Osteoblast (primary cell): ENCODE measurements around the gene ADAMTS18. TPM values are rescaled to one million over a fixed set of nuclear protein-coding genes. Genes with fewer than 3 reads are reported as not detected.

ENCODE experiments used
- DNase-seq: peaks from one replicate; pipeline ENCODE4 v3.0.0; 2011; ENCODE audit warnings: low spot score, mixed read lengths; ENCODE audit not compliant: insufficient read length; ENCODE audit errors: missing footprints
- H2AFZ ChIP-seq: 2 replicates; pipeline ENCODE4 v1.6.0; 2011; ENCODE audit warnings: mild to moderate bottlenecking, low read length
- H3K27ac ChIP-seq: 2 replicates; pipeline ENCODE4 v1.5.1; 2011; ENCODE audit warnings: mild to moderate bottlenecking, low read depth, low read length, moderate library complexity
- H3K27me3 ChIP-seq: 2 replicates; pipeline ENCODE4 v1.6.0; 2012; ENCODE audit warnings: mild to moderate bottlenecking, control low read depth, inconsistent platforms, low read length, moderate library complexity; ENCODE audit not compliant: insufficient read depth
- H3K36me3 ChIP-seq: 2 replicates; pipeline ENCODE4 v1.5.1; 2011; ENCODE audit warnings: mild to moderate bottlenecking, low read length, control low read depth, moderate library complexity; ENCODE audit not compliant: insufficient read depth
- H3K4me1 ChIP-seq: 2 replicates; pipeline ENCODE4 v1.5.1; 2011; ENCODE audit warnings: mild to moderate bottlenecking, low read length, control low read depth, moderate library complexity; ENCODE audit not compliant: insufficient read depth
- H3K4me2 ChIP-seq: 2 replicates; pipeline ENCODE4 v1.6.0; 2011; ENCODE audit warnings: mild to moderate bottlenecking, low read length; ENCODE audit not compliant: insufficient read depth
- H3K4me3 ChIP-seq: fragments of 200-600 bp; sonication (generic); 3 replicates; pipeline ENCODE4 v1.5.1; 2012; ENCODE audit warnings: mild to moderate bottlenecking, low read length, inconsistent platforms; ENCODE audit not compliant: insufficient read depth
- H3K79me2 ChIP-seq: 2 replicates; pipeline ENCODE4 v1.6.0; 2012; ENCODE audit warnings: mild to moderate bottlenecking, low read length, control low read depth, inconsistent platforms; ENCODE audit not compliant: insufficient read depth
- H3K9me3 ChIP-seq: 2 replicates; pipeline ENCODE4 v1.5.1; 2011; ENCODE audit warnings: low read depth, low read length, control low read depth
- H4K20me1 ChIP-seq: 2 replicates; pipeline ENCODE4 v1.6.0; 2012; ENCODE audit warnings: mild to moderate bottlenecking, low read length, control low read depth; ENCODE audit not compliant: insufficient read depth
- total RNA-seq: library from RNA; depleted of rRNA; stranded (reverse); fragments of >200 nt; gene quantifications from 2 replicates; pipeline ENCODE4 v1.2.3, GENCODE V29; 2012
- TF ChIP-seq, protein P1 (sequence below): IDR thresholded peaks from 2 replicates; pipeline ENCODE4 v1.5.1; 2011; ENCODE audit warnings: mild to moderate bottlenecking, low read depth, low read length, moderate library complexity; ENCODE audit errors: extremely low read depth

ADAMTS18 gene
- total RNA-seq, 1 donor, result not detected

DNA sequence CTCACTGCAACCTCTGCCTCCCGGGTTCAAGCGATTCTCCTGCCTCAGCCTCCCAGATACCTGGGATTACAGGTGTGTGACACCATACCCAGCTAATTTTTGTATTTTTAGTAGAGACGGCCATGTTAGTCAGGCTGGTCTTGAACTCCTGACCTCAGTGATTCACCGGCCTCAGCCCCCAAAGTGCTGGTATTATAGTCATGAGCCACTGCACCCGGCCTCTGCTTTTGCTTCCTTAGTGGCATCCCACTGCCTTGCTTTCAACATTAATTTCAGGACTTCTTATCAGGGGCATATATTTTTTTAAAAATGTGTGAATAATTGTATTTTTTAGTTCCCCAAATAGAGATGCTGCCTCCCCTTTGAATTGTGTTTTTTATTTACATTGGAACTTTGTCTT is 136.8 kb downstream of the ADAMTS18 start:
- Histone ChIP-seq H3K79me2 (no peaks in the 10 kb centered on the region), H3K4me2 (peak overlapping the region; percentile 55), H4K20me1 (no peaks in the 10 kb centered on the region), H3K27me3 (no peaks in the 10 kb centered on the region), H3K27ac (peak overlapping the region; percentile 85), H3K9me3 (no peaks in the 10 kb centered on the region), H3K4me3 (no peak overlapping the region), H3K4me1 (peaks cover 28% of the 10 kb centered on the region), H2AFZ (no peak overlapping the region), H3K36me3 (no peaks in the 10 kb centered on the region)
- no peak for DNase-seq
- TF ChIP-seq, protein P1, sequence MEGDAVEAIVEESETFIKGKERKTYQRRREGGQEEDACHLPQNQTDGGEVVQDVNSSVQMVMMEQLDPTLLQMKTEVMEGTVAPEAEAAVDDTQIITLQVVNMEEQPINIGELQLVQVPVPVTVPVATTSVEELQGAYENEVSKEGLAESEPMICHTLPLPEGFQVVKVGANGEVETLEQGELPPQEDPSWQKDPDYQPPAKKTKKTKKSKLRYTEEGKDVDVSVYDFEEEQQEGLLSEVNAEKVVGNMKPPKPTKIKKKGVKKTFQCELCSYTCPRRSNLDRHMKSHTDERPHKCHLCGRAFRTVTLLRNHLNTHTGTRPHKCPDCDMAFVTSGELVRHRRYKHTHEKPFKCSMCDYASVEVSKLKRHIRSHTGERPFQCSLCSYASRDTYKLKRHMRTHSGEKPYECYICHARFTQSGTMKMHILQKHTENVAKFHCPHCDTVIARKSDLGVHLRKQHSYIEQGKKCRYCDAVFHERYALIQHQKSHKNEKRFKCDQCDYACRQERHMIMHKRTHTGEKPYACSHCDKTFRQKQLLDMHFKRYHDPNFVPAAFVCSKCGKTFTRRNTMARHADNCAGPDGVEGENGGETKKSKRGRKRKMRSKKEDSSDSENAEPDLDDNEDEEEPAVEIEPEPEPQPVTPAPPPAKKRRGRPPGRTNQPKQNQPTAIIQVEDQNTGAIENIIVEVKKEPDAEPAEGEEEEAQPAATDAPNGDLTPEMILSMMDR, result no peak

DNA sequence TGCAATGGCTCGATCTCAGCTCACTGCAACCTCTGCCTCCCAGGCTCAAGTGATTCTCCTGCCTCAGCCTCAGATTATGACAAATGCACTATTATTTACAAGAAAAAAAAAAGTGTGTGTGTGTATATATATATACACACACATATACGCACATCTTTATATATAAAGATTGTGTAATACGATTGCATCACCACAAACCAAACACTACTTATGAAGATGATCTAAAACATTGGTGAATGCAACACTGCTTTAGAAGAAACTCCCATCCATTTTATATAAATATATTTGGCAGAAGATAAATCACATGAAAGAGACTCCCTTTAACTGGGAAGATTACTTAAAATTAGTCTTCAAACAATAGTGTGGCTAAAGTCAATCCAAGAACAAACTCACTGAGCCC is 138.9 kb downstream of the ADAMTS18 start:
- Histone ChIP-seq H2AFZ (no peak overlapping the region), H3K4me1 (peaks cover 28% of the 10 kb centered on the region), H3K4me3 (no peak overlapping the region), H4K20me1 (no peaks in the 10 kb centered on the region), H3K9me3 (no peaks in the 10 kb centered on the region), H3K4me2 (no peak overlapping the region), H3K36me3 (no peaks in the 10 kb centered on the region), H3K27ac (no peak overlapping the region), H3K27me3 (no peaks in the 10 kb centered on the region), H3K79me2 (no peaks in the 10 kb centered on the region)
- TF ChIP-seq, protein P1, result no peak
- no peak for DNase-seq

DNA sequence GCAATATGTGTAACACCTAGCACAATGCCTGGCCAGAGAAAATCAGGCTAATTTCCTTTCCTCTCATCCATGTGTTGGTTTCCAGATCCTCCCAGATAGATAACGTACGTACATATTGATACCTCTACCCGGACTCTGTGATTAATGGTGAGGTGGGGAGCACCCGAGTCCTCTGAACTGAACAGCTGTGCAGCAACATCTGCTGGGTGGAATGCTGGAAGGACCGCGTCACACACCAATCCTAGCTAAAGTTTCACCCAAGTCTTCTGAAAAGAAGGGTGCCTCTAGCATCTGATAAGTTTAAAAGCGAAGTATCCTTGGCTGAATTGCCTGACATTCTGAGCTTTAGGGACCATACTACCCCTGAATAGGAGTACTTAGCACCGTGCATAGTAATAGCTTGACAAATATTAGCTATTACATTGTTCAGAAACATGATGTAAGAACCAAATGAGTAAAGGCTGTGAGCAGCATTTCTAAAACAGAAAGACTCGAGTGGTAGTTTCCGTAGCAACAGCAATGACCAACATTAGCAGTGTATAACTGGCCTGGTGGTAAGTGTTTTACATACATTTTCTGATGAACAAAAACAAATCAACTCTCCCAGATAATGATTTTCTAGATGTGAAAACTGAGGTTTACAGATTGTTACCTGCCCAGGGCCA is 144.3 kb downstream of the ADAMTS18 start:
- Histone ChIP-seq H3K4me2 (no peak overlapping the region), H3K36me3 (no peaks in the 10 kb centered on the region), H3K4me3 (no peak overlapping the region), H3K9me3 (no peaks in the 10 kb centered on the region), H3K4me1 (peaks cover 27% of the 10 kb centered on the region), H2AFZ (no peak overlapping the region), H3K27me3 (no peaks in the 10 kb centered on the region), H4K20me1 (no peaks in the 10 kb centered on the region), H3K27ac (peak overlapping the region; percentile 15), H3K79me2 (no peaks in the 10 kb centered on the region)
- TF ChIP-seq, protein P1, result no peak
- DNase-seq, result no peak

DNA sequence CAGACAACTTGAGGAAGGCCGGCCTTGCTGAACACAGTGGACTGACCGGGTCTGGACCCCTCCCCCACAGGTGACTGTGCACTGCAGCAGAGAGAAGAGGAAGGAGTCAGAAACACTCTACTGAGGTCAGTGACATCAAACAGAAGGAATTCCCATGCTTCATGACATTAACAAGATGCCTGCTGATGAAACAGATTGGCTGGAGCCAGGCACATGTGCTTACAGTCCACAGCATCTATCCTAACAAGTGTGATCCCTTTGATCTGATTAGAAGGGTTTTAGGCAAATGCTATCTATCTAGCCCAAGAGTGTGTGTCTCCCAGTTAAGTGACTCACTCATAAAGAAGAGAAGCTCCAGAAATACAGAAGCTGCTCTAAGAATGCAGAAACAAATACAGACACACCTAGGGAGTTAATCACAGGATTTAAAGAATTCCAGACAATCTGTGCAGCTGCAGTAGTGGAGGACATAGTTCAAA is 145.5 kb downstream of the ADAMTS18 start:
- TF ChIP-seq, protein P1, result no peak
- H3K4me1 ChIP-seq, result peaks cover 27% of the 10 kb centered on the region
- no peak overlapping the region for H2AFZ ChIP-seq
- peak; percentile 22 for DNase-seq
- no peak overlapping the region for H3K4me2 ChIP-seq
- H3K27me3 ChIP-seq, result no peaks in the 10 kb centered on the region
- no peaks in the 10 kb centered on the region for H3K79me2 ChIP-seq
- no peak overlapping the region for H3K4me3 ChIP-seq
- no peaks in the 10 kb centered on the region for H3K36me3 ChIP-seq
- H4K20me1 ChIP-seq, result no peaks in the 10 kb centered on the region
- no peaks in the 10 kb centered on the region for H3K9me3 ChIP-seq
- H3K27ac ChIP-seq, result peak overlapping the region; percentile 78
